Measurements from ENCODE around the gene USP40. TPM values are rescaled to one million over a fixed set of nuclear protein-coding genes. Genes with fewer than 3 reads are reported as not detected.
A peak's percentile ranks its signal among the peaks of the same experiment; 100 is the strongest.

USP40 gene
- total RNA-seq, 1 donor from 2014 or later = 47.6 TPM

DNA sequence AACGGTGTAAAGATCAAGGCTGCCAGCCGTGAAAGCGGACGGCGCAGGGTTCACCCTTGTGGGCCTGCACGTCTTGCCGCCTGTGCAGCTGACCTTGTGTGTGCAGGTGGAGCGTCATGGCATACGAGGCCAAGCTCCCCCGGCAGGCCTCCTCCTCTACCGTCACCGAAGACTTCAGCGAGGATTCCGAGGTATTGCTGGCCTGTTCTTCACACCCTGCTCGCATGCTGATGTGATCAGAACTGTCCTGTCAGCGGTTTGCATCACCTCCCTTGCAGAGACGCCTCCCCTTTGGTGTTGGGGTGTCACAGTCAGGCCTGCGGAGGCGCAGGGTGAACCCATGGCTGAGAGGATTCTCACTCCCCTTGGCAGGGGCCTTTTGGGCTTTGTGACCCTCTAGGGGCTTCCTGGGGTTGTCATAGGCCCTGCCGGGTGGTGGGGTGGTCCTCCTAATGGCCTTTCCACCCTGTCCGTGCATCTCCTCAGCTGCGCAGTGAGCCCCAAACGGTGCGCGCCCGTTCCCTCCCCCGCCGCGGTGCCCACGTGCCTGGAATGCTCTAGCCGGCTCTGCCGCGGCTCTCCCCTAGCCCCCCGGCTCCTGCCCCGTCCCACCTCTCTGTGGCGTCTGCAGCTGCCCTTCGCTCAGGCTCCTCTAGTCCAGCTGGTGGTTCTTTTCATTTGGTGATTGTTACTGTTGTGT, 119.8 kb downstream of the USP40 start:
- intact Hi-C loops (cut with DNase I) = loop anchor here (10.0 kb wide), 1 partner anchor 92 kb away; the partner anchor contains the start of gene DGKD
- Histone ChIP-seq H3K36me3 (peaks cover 75% of the 10 kb centered on the region), H3K27ac (no peak overlapping the region), H3K4me1 (no peaks in the 10 kb centered on the region), H3K4me3 (no peak overlapping the region), H3K27me3 (no peaks in the 10 kb centered on the region), H3K9me3 (no peaks in the 10 kb centered on the region)
- TF ChIP-seq, protein P1, sequence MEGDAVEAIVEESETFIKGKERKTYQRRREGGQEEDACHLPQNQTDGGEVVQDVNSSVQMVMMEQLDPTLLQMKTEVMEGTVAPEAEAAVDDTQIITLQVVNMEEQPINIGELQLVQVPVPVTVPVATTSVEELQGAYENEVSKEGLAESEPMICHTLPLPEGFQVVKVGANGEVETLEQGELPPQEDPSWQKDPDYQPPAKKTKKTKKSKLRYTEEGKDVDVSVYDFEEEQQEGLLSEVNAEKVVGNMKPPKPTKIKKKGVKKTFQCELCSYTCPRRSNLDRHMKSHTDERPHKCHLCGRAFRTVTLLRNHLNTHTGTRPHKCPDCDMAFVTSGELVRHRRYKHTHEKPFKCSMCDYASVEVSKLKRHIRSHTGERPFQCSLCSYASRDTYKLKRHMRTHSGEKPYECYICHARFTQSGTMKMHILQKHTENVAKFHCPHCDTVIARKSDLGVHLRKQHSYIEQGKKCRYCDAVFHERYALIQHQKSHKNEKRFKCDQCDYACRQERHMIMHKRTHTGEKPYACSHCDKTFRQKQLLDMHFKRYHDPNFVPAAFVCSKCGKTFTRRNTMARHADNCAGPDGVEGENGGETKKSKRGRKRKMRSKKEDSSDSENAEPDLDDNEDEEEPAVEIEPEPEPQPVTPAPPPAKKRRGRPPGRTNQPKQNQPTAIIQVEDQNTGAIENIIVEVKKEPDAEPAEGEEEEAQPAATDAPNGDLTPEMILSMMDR (IDR thresholded peaks at IDR 0.05) = no peak
- DNase-seq (peak; percentile 48), ATAC-seq (no peak)

DNA sequence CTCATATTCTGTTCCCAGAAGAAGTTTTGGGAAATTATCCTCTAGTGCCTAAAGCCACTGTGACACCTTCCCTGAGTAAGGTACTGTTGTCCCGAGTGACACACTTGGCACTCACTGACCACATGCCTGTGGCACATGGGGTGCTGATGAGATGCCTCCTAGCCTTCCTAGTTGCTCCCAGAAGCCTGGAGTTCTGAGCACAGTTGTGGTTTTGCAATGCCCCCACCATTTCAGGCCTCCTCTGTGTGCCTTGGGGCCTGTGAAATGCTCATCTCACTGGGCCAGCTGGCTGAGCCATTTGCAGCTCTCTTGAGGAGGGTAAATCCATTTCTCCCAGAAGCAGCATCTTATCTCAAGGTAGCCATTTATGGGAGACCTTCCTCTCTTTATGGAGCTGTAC, 120.5 kb downstream of the USP40 start:
- intact Hi-C loops (cut with DNase I) = loop anchor here (10.0 kb wide), 1 partner anchor 91 kb away; the partner anchor contains the start of gene DGKD
- no peaks in the 10 kb centered on the region for H3K4me1 ChIP-seq
- ATAC-seq (no peak), DNase-seq (peak; percentile 16)
- TF ChIP-seq, protein P1 (IDR thresholded peaks at IDR 0.05) = no peak
- no peaks in the 10 kb centered on the region for H3K9me3 ChIP-seq
- no peak overlapping the region for H3K27ac ChIP-seq
- H3K27me3 ChIP-seq = no peaks in the 10 kb centered on the region
- no peak overlapping the region for H3K4me3 ChIP-seq
- H3K36me3 ChIP-seq = peaks cover 72% of the 10 kb centered on the region

DNA sequence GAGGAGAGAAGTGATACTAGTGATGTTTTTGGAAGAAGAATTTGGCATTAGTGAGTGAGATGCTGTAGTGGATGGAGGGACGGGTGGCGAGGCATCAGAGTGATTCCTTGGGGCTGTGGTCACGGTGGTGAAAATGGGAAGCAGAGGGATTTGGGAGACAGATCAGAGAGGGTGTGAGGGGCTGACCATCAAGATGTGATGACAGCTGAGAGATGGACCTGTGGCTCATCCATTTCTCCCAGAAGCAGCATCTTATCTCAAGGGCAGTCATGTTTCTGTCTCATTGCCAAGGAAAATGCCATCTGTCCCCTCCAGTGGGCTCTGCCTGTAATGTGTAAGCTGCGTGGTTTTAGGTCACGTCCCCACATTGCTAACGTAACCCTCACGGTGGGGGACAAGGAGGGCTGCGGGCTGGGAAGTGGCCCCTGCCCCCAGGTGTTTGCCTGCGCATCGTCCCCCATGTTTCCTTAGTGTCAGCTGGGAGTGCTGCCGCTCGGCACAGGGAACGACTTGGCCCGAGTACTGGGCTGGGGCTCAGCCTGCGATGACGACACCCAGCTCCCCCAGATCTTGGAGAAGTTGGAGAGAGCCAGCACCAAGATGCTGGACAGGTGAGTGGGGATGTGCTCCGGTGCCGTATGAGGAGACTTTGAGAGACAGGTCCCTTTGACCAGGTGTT, 121.3 kb downstream of the USP40 start:
- Histone ChIP-seq H3K9me3 (no peaks in the 10 kb centered on the region), H3K27ac (no peak overlapping the region), H3K4me3 (no peak overlapping the region), H3K27me3 (no peaks in the 10 kb centered on the region), H3K4me1 (no peaks in the 10 kb centered on the region), H3K36me3 (peaks cover 63% of the 10 kb centered on the region)
- DNase-seq (peak; percentile 38), ATAC-seq (no peak)
- intact Hi-C loops (cut with DNase I) = loop anchor here (10.0 kb wide), 1 partner anchor 90 kb away; the partner anchor contains the start of gene DGKD
- TF ChIP-seq, protein P1 (IDR thresholded peaks at IDR 0.05) = no peak

DNA sequence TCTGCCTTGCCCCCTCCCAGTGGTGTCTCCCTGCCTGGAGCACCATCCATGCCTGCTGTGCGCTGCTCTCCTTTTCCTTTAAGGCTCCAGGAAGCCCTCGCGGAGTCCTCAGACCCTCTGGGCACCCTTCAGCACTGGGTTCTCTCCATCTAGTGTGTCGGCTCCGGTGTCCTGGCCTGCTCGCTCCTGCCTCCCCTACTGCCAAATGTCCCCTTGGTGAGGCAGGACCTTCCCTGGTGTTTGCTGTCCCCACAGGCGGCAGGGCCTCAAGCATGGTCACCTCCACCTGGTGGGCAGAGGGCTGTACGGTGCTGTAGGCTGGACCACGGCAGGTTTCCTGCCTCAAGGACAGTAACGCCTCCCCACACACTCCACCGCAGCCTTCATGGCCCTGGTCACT, 122.1 kb downstream of the USP40 start:
- no peaks in the 10 kb centered on the region for H3K27me3 ChIP-seq
- H3K4me1 ChIP-seq = no peaks in the 10 kb centered on the region

DNA sequence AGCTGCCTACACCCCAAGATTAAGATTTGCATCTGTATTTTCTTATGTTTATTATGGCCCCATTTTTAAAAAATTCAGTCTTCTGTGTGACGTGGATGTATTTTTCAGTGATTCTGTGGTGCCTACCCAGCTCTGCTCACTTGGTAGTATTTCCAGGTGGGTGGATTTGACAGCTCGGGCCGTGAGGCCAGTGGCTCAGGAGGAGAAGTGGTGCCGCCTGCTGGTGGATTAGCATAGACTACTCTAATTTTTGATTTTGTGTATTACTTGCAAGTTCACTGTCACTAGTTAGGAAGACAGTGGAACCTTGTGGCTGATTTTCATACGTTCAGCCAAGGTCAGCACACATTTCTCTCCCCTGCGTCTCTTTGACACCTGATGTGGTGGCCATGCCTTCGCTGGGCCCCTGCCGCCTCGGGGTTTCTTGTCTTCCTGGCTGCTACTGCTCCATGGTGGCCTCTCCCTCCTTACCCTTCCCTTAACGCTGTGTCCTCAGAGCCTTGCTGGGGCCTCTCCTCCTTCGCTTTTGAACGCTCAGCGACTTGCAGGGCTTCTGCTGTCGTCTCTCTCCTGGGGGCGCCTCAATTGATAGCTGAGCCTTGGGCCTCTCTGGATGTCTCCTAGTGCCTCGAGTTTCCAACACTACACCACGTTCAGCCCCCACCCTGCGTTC, 122.9 kb downstream of the USP40 start:
- intact Hi-C loops (cut with DNase I) = loop anchor here (10.0 kb wide), 1 partner anchor 89 kb away; the partner anchor contains the start of gene DGKD
- peaks cover 64% of the 10 kb centered on the region for H3K36me3 ChIP-seq
- H3K4me3 ChIP-seq = no peak overlapping the region
- ATAC-seq (peak; percentile 84), DNase-seq (peak; percentile 86)
- H3K4me1 ChIP-seq = no peaks in the 10 kb centered on the region
- TF ChIP-seq, protein P1 (IDR thresholded peaks at IDR 0.05) = peak; percentile 80
- H3K27me3 ChIP-seq = no peaks in the 10 kb centered on the region
- H3K27ac ChIP-seq = no peak overlapping the region
- H3K9me3 ChIP-seq = no peaks in the 10 kb centered on the region

More for the DNA sequence above, 122.1 kb downstream of the USP40 start:
- peak; percentile 51 for DNase-seq
- H3K36me3 ChIP-seq = peaks cover 62% of the 10 kb centered on the region
- no peak for ATAC-seq
- no peak overlapping the region for H3K4me3 ChIP-seq
- TF ChIP-seq, protein P1 (IDR thresholded peaks at IDR 0.05) = no peak
- no peaks in the 10 kb centered on the region for H3K9me3 ChIP-seq
- no peak overlapping the region for H3K27ac ChIP-seq
- intact Hi-C loops (cut with DNase I) = loop anchor here (10.0 kb wide), 1 partner anchor 90 kb away; the partner anchor contains the start of gene DGKD

Measured in upper lobe of right lung (tissue), 1 donor.